Measurements from ENCODE around the gene TMEM17.
"Not testable (repeated sequence)": the region's sequence is repeated elsewhere in the genome, so short reads cannot be mapped to it uniquely, and the experiment has no call there.

The TMEM17 gene

GRCh38 chr2:62539606-62540407 is 33.8 kb upstream of the TMEM17 start:
- DNase-seq (ENCODE audit: low read depth): no peak
- no peak for TF ChIP-seq CTCF (IDR thresholded peaks at IDR 0.05; ENCODE audit: control insufficient read depth, extremely low read depth, insufficient read depth)
- no peak overlapping the region for H3K4me3 ChIP-seq (ENCODE audit: low read depth, low read length)

GRCh38 chr2:62538756-62539155 is 32.8 kb upstream of the TMEM17 start:
- TF ChIP-seq CTCF (IDR thresholded peaks at IDR 0.05; ENCODE audit: control insufficient read depth, extremely low read depth, insufficient read depth): no peak
- no peak for DNase-seq (ENCODE audit: low read depth)
- no peak overlapping the region for H3K4me3 ChIP-seq (ENCODE audit: low read depth, low read length)

- no peak for TF ChIP-seq CTCF (IDR thresholded peaks at IDR 0.05; ENCODE audit: control insufficient read depth, extremely low read depth, insufficient read depth)
- no peak for DNase-seq (ENCODE audit: low read depth)
- H3K4me3 ChIP-seq (ENCODE audit: low read depth, low read length): no peak overlapping the region
These were observed 31.8 kb upstream of the TMEM17 start for GRCh38 chr2:62537814-62538213.

- no peak for DNase-seq (ENCODE audit: low read depth)
- no peak for TF ChIP-seq CTCF (IDR thresholded peaks at IDR 0.05; ENCODE audit: control insufficient read depth, extremely low read depth, insufficient read depth)
- H3K4me3 ChIP-seq (ENCODE audit: low read depth, low read length): no peak overlapping the region
These were observed 31.0 kb upstream of the TMEM17 start for GRCh38 chr2:62536873-62537547.

GRCh38 chr2:62535521-62535920 is 29.5 kb upstream of the TMEM17 start:
- not testable (repeated sequence) for DNase-seq (ENCODE audit: low read depth); H3K4me3 ChIP-seq (ENCODE audit: low read depth, low read length)

- no peak for DNase-seq (ENCODE audit: low read depth)
- TF ChIP-seq CTCF (IDR thresholded peaks at IDR 0.05; ENCODE audit: control insufficient read depth, extremely low read depth, insufficient read depth): no peak
- no peak overlapping the region for H3K4me3 ChIP-seq (ENCODE audit: low read depth, low read length)
These were observed 25.6 kb upstream of the TMEM17 start for GRCh38 chr2:62531594-62531993.

GRCh38 chr2:62529758-62530157 is 23.8 kb upstream of the TMEM17 start:
- TF ChIP-seq CTCF (IDR thresholded peaks at IDR 0.05; ENCODE audit: control insufficient read depth, extremely low read depth, insufficient read depth): no peak
- H3K4me3 ChIP-seq (ENCODE audit: low read depth, low read length): no peak overlapping the region
- no peak for DNase-seq (ENCODE audit: low read depth)
